NAMALWA (cell line): ENCODE measurements around the gene EPB41L5.
"Not testable (repeated sequence)": the region's sequence is repeated elsewhere in the genome, so short reads cannot be mapped to it uniquely, and the experiment has no call there.

ENCODE experiments used
- DNase-seq: peaks from one replicate; pipeline ENCODE4 v3.0.0-alpha.2; 2015; ENCODE audit warnings: low spot score

The EPB41L5 gene

GRCh38 chr2:120029672-120030640 is 17.1 kb downstream of the EPB41L5 start:
- no peak for DNase-seq

GRCh38 chr2:120032297-120032696 is 19.4 kb downstream of the EPB41L5 start:
- no peak for DNase-seq

GRCh38 chr2:120034027-120034426 is 21.1 kb downstream of the EPB41L5 start:
- no peak for DNase-seq

- DNase-seq = no peak
These were observed 21.7 kb downstream of the EPB41L5 start for GRCh38 chr2:120034621-120035020.

GRCh38 chr2:120036145-120036544 is 23.3 kb downstream of the EPB41L5 start:
- no peak for DNase-seq

GRCh38 chr2:120037995-120038541 is 25.2 kb downstream of the EPB41L5 start:
- DNase-seq = no peak

- DNase-seq = no peak
These were observed 29.5 kb downstream of the EPB41L5 start for GRCh38 chr2:120042359-120042758.

GRCh38 chr2:120044336-120044735 is 31.5 kb downstream of the EPB41L5 start:
- DNase-seq = peak; percentile 4

GRCh38 chr2:120045775-120046174 is 32.9 kb downstream of the EPB41L5 start:
- not testable (repeated sequence) for DNase-seq

GRCh38 chr2:120046252-120046651 is 33.4 kb downstream of the EPB41L5 start:
- DNase-seq = not testable (repeated sequence)

- DNase-seq = no peak
These were observed 39.7 kb downstream of the EPB41L5 start for GRCh38 chr2:120052597-120052996.

- DNase-seq = no peak
These were observed 41.0 kb downstream of the EPB41L5 start for GRCh38 chr2:120053891-120054290.

- DNase-seq = no peak
These were observed 46.6 kb downstream of the EPB41L5 start for GRCh38 chr2:120059483-120059882.

- DNase-seq = no peak
These were observed 47.3 kb downstream of the EPB41L5 start for GRCh38 chr2:120060088-120060623.

- DNase-seq = no peak
These were observed 51.8 kb downstream of the EPB41L5 start for GRCh38 chr2:120064664-120065063.

GRCh38 chr2:120066800-120067547 is 54.1 kb downstream of the EPB41L5 start:
- DNase-seq = no peak

GRCh38 chr2:120068040-120068658 is 55.3 kb downstream of the EPB41L5 start:
- DNase-seq = not testable (repeated sequence)

GRCh38 chr2:120075545-120075944 is 62.7 kb downstream of the EPB41L5 start:
- no peak for DNase-seq

- no peak for DNase-seq
These were observed 65.0 kb downstream of the EPB41L5 start for GRCh38 chr2:120077896-120078295.

- no peak for DNase-seq
These were observed 66.8 kb downstream of the EPB41L5 start for GRCh38 chr2:120079647-120080046.

- DNase-seq = no peak
These were observed 78.6 kb downstream of the EPB41L5 start for GRCh38 chr2:120091436-120091835.

GRCh38 chr2:120094795-120095194 is 81.9 kb downstream of the EPB41L5 start:
- DNase-seq = no peak
